ENCODE measurements around the gene ADAM12.

- TF ChIP-seq CTCF (IDR thresholded peaks at IDR 0.05), result no peak
- no peak for TF ChIP-seq POLR2A (IDR thresholded peaks at IDR 0.05)
Measured at GRCh38 chr10:125979976-125980375, 408.3 kb downstream of the ADAM12 start.

Data from adrenal gland (tissue), 5 donors.